Panc1 (cell line): Measurements from ENCODE around the gene MOB2. TPM values are rescaled to one million over a fixed set of nuclear protein-coding genes. Genes with fewer than 3 reads are reported as not detected.
A peak's percentile ranks its signal among the peaks of the same experiment; 100 is the strongest.

Experiments used
- ATAC-seq: fragments of 200-7000 bp; cut with Tn5 transposase; 2 replicates; pipeline ENCODE4 v1.9.1; 2020; ENCODE audit warnings: mild to moderate bottlenecking, moderate library complexity
- BruUV-seq: library from RNA; stranded (reverse); fragments of 400-500 nt; replicated peaks from 2 replicates; lab custom pipeline; 2021; lab: Mats Ljungman, UMichigan
- CTCF ChIA-PET: fragments of 300-600 bp; sonication (Branson Sonifier 250); formaldehyde crosslinking; loops from one replicate; lab custom pipeline; 2022; ENCODE audit warnings: antibody characterized with exemption; lab: Charles Lee
- POLR2A ChIA-PET: fragments of 300-600 bp; sonication (Branson Sonifier 250); formaldehyde crosslinking; loops from one replicate; lab custom pipeline; 2022; ENCODE audit warnings: antibody characterized with exemption; lab: Charles Lee
- DNase-seq: peaks from one replicate; pipeline ENCODE4 v3.0.0-alpha.2; 2010; ENCODE audit warnings: low read depth, low spot score
- H3K27ac ChIP-seq: 2 replicates; pipeline ENCODE4 v1.5.1; 2011; ENCODE audit warnings: mild to moderate bottlenecking, low read length, inconsistent platforms
- H3K27me3 ChIP-seq: fragments of 200-500 bp; sonication (Bioruptor generic); 2 replicates; pipeline ENCODE4 v1.6.0; 2014; ENCODE audit warnings: low read length, inconsistent platforms; ENCODE audit not compliant: control insufficient read depth, insufficient read depth
- H3K36me3 ChIP-seq: fragments of 200-500 bp; sonication (Bioruptor generic); 2 replicates; pipeline ENCODE4 v1.5.1; 2014; ENCODE audit warnings: inconsistent platforms, mild to moderate bottlenecking, low read length, moderate library complexity; ENCODE audit not compliant: control insufficient read depth, insufficient read depth
- H3K4me1 ChIP-seq: 2 replicates; pipeline ENCODE4 v1.5.1; 2011; ENCODE audit warnings: inconsistent platforms, mild to moderate bottlenecking, low read length, moderate library complexity; ENCODE audit not compliant: control insufficient read depth, insufficient read depth
- H3K4me3 ChIP-seq, 2 experiments: 2 replicates each; pipeline ENCODE4 v1.5.1; 2011 to 2012; ENCODE audit warnings: low read depth in 2 of 2, low read length in 2 of 2, mild to moderate bottlenecking in 2 of 2, inconsistent platforms in 1 of 2, moderate library complexity in 1 of 2
- H3K9me3 ChIP-seq: fragments of 200-500 bp; sonication (Bioruptor generic); 2 replicates; pipeline ENCODE4 v1.5.1; 2014; ENCODE audit warnings: low read depth, mild to moderate bottlenecking, inconsistent platforms, low read length, moderate library complexity; ENCODE audit not compliant: control insufficient read depth, insufficient read depth
- POLR2AphosphoS5 ChIP-seq: IDR thresholded peaks from 2 replicates; pipeline ENCODE4 v1.6.1; 2012; ENCODE audit warnings: mild to moderate bottlenecking, low read depth, low read length, moderate library complexity
- SIN3A ChIP-seq: IDR thresholded peaks from 2 replicates; pipeline ENCODE4 v1.6.1; 2012; ENCODE audit warnings: low read depth, mild to moderate bottlenecking, low read length, moderate library complexity, borderline replicate concordance; ENCODE audit not compliant: insufficient read depth
- TCF7L2 ChIP-seq: IDR thresholded peaks from 2 replicates; pipeline ENCODE4 v1.6.1; 2011; ENCODE audit warnings: mild to moderate bottlenecking, low read depth, low read length, inconsistent platforms
- in situ Hi-C: cut with HindIII; loops from 2 replicates; pipeline ENCODE4 v1.10.0; 2016; ENCODE audit warnings: low sequenced_read_pairs, low pct_unique_long_range_greater_than_20kb
- intact Hi-C: fragments of 100-400 bp; cut with micrococcal nuclease; formaldehyde crosslinking; loops from one replicate; pipeline ENCODE4 v1.10.0; 2022; ENCODE audit not compliant: unreplicated experiment
- total RNA-seq: library from RNA; stranded (reverse); gene quantifications from one replicate; pipeline ENCODE4 v1.2.1, GENCODE V29; 2021; ENCODE audit not compliant: unreplicated experiment
- TF ChIP-seq, protein P1 (sequence below), 2 experiments: IDR thresholded peaks; 2 replicates each; pipeline ENCODE4 v1.6.1; 2011 to 2012; ENCODE audit warnings: low read depth in 2 of 2, control low read depth in 1 of 2, low read length in 1 of 2, mild to moderate bottlenecking in 1 of 2, moderate library complexity in 1 of 2; ENCODE audit not compliant: insufficient read depth in 1 of 2
- TF ChIP-seq, protein P2 (sequence below): fragments of 450-650 bp; IDR thresholded peaks from 2 replicates; pipeline ENCODE4 v1.5.1; 2017; ENCODE audit warnings: mild to moderate bottlenecking

The MOB2 gene
- total RNA-seq, 1 experiment from 2014 or later: 51.2 TPM

DNA sequence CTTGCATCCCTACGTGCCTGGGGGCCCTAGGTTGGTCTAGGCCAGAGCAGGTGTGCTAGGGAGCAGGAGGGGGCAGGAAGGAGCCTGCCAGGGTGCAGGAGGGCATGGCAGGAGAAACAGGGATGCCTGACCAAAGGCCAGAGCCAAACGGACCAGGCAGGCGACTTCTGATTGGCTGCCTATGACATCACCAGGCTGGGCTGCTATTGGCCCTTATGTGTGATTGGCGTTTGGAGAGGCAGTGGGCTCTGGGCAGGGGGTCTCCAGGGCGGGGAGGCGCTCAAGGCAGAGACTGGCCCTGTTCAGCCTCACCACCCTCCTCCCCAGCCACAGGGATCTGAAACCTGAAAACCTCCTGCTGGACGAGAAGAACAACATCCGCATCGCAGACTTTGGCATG lies 44.4 kb downstream of the MOB2 start:
- TF ChIP-seq TCF7L2: no peak
- TF ChIP-seq, protein P1, sequence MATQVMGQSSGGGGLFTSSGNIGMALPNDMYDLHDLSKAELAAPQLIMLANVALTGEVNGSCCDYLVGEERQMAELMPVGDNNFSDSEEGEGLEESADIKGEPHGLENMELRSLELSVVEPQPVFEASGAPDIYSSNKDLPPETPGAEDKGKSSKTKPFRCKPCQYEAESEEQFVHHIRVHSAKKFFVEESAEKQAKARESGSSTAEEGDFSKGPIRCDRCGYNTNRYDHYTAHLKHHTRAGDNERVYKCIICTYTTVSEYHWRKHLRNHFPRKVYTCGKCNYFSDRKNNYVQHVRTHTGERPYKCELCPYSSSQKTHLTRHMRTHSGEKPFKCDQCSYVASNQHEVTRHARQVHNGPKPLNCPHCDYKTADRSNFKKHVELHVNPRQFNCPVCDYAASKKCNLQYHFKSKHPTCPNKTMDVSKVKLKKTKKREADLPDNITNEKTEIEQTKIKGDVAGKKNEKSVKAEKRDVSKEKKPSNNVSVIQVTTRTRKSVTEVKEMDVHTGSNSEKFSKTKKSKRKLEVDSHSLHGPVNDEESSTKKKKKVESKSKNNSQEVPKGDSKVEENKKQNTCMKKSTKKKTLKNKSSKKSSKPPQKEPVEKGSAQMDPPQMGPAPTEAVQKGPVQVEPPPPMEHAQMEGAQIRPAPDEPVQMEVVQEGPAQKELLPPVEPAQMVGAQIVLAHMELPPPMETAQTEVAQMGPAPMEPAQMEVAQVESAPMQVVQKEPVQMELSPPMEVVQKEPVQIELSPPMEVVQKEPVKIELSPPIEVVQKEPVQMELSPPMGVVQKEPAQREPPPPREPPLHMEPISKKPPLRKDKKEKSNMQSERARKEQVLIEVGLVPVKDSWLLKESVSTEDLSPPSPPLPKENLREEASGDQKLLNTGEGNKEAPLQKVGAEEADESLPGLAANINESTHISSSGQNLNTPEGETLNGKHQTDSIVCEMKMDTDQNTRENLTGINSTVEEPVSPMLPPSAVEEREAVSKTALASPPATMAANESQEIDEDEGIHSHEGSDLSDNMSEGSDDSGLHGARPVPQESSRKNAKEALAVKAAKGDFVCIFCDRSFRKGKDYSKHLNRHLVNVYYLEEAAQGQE (IDR thresholded peaks at IDR 0.05; ENCODE audit: insufficient read depth in 1 of 2, low read depth in 2 of 2, low read length in 1 of 2): no peak
- no peak for TF ChIP-seq SIN3A
- TF ChIP-seq, protein P2, sequence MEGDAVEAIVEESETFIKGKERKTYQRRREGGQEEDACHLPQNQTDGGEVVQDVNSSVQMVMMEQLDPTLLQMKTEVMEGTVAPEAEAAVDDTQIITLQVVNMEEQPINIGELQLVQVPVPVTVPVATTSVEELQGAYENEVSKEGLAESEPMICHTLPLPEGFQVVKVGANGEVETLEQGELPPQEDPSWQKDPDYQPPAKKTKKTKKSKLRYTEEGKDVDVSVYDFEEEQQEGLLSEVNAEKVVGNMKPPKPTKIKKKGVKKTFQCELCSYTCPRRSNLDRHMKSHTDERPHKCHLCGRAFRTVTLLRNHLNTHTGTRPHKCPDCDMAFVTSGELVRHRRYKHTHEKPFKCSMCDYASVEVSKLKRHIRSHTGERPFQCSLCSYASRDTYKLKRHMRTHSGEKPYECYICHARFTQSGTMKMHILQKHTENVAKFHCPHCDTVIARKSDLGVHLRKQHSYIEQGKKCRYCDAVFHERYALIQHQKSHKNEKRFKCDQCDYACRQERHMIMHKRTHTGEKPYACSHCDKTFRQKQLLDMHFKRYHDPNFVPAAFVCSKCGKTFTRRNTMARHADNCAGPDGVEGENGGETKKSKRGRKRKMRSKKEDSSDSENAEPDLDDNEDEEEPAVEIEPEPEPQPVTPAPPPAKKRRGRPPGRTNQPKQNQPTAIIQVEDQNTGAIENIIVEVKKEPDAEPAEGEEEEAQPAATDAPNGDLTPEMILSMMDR: no peak
- TF ChIP-seq POLR2AphosphoS5: no peak
- Histone ChIP-seq H3K27ac (no peak overlapping the region), H3K4me3 (no peak overlapping the region), H3K36me3 (no peaks in the 10 kb centered on the region), H3K4me1 (peaks cover 29% of the 10 kb centered on the region), H3K9me3 (no peaks in the 10 kb centered on the region), H3K27me3 (no peaks in the 10 kb centered on the region)
- POLR2A ChIA-PET: no interaction called here
- CTCF ChIA-PET: no interaction called here
- DNase-seq: no peak
- peak; percentile 49; the same call in 1 of the 2 replicates for ATAC-seq
- in situ Hi-C loops (no loop called here), intact Hi-C loops (no loop called here)
- no TSS peak for BruUV-seq

DNA sequence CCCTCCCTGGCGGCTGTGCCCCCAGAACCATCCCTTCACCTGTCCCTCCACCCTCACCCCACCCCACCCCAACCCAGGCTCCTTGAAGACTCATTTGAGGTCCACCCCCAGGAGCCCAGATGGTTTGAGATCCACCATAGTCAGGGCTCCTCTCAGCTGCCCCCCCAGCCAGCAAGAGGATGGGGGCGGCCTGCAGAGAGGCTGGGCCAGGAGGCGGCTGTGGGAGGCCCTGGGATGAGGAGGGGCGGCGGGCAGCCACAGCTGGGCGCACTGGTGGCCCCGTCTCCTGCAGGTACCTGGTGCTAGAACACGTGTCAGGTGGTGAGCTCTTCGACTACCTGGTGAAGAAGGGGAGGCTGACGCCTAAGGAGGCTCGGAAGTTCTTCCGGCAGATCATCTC lies 46.1 kb downstream of the MOB2 start:
- intact Hi-C loops (no loop called here), in situ Hi-C loops (no loop called here)
- DNase-seq: no peak
- Histone ChIP-seq H3K27ac (no peak overlapping the region), H3K9me3 (no peaks in the 10 kb centered on the region), H3K4me1 (peaks cover 40% of the 10 kb centered on the region), H3K4me3 (no peak overlapping the region), H3K27me3 (no peaks in the 10 kb centered on the region), H3K36me3 (no peaks in the 10 kb centered on the region)
- CTCF ChIA-PET: no interaction called here
- BruUV-seq: no TSS peak
- POLR2A ChIA-PET: no interaction called here
- no peak for ATAC-seq
- TF ChIP-seq SIN3A: no peak
- TF ChIP-seq POLR2AphosphoS5: no peak
- TF ChIP-seq, protein P1 (IDR thresholded peaks at IDR 0.05; ENCODE audit: insufficient read depth in 1 of 2, low read depth in 2 of 2, low read length in 1 of 2): no peak
- TF ChIP-seq TCF7L2: no peak
- TF ChIP-seq, protein P2: no peak
